Renal pelvis (tissue), 4 donors: ENCODE data around the gene LIMA1. TPM values are rescaled to one million over a fixed set of nuclear protein-coding genes. Genes with fewer than 3 reads are reported as not detected.
A peak's percentile ranks its signal among the peaks of the same experiment; 100 is the strongest.
"Not testable (repeated sequence)": the region's sequence is repeated elsewhere in the genome, so short reads cannot be mapped to it uniquely, and the experiment has no call there.

Experiments
- DNase-seq: peaks from one replicate; pipeline ENCODE4 v3.0.0-alpha.2; 2013
- polyA plus RNA-seq, 3 donors: library from polyadenylated mRNA; unstranded; fragments of 120-200 nt; gene quantifications; one replicate each; pipeline ENCODE4 v1.2.1, GENCODE V29; 2013; ENCODE audit not compliant: insufficient read length in 3 of 3

LIMA1 gene
- polyA plus RNA-seq, 3 donors: 76.7 to 84.2 (median 78.8) TPM

DNA sequence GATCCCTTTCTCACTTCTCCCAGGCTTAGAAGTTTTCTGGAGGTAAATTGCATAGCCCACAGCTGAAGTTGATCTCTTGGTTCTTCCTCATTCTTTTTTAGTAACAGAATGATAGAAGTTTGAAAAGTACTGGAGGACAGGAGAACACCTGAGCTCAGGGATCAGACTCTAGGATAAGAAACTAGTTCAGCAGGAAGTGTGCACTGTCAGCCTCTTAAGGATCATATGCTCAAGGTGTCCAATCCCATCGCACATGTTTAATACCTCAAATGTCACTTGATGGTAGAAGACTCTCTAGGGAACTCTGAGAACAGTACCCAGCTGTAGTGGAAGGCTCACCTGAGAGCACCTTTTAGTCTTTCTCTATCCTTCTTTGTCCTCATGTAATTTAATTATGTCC is 14.7 kb upstream of the LIMA1 start:
- DNase-seq: no peak

DNA sequence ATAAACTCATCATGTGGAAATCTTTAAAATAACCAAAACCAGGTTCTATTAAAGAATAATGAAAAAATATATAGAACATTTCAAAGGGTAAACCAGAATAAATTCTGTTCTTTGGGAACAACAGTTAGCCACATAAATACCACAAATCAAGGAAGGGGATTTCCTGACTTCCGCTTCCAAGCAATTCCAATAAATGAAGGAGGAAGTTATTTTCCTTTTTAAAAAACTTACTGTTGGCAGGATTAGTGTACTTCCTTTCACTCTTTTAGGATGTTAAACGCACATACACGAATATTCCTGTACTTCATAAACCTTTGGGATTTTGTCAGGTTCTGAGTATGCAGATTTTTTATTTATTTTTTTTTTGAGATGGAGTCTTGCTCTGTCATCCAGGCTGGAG is 13.7 kb upstream of the LIMA1 start:
- no peak for DNase-seq

DNA sequence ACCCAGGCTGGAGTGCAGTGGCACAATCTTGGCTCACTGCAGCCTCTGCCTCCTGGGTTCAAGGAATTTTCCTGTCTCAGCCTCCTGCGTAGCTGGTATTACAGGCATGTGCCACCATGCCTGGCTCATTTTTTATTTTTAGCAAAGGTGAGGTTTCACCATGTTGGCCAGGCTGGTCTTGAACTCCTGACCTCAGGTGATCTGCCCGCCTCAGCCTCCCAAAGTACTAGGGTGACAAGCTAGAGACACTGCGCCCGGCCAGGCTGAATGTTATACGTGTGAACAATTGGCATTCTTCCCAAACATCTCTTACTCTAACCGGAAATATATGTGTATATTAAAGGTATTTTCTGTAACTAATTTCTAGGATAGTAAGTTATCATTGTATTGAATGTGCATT is 13.2 kb upstream of the LIMA1 start:
- no peak for DNase-seq

DNA sequence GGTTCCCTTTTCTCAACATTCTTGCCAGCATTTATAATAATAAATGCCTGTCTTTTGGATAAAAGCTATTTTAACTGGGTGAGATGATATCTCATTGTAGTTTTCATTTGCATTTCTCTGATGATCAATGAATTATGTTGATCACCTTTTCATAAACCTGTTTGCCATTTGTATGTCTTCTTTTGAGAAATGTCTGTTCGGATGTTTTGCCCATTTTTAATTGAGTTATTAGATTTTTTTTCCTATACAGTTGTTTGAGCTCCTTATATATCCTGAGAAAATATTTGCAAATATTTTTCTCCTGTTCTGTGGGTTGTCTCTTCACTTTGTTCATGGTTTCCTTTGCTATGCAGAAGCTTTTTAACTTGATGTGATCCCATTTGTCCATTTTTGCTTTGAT is 8.1 kb upstream of the LIMA1 start:
- DNase-seq: no peak

GRCh38 chr12:50290692-50291091 is 7.4 kb upstream of the LIMA1 start:
- DNase-seq: not testable (repeated sequence)

- no peak for DNase-seq
These were observed 4.0 kb upstream of the LIMA1 start for GRCh38 chr12:50287271-50287670.

DNA sequence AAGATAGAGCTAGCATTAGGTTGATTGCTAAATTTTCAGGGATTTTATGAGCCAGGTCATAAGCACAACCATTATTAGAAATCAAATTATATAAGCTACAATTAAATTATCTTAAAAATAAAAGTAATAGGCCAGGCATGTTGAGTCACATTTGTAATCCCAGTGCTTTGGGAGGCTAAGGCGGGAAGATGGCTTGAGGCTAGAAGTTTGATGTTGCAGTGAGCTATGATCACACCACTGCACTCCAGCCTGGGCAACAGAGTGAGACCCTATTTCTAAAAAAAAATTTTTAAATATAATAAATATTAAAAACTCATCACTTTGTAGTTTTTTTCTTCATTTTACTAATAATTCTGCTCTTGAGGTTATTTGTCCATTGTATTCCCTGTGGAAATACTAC is 1.9 kb upstream of the LIMA1 start:
- no peak for DNase-seq

DNA sequence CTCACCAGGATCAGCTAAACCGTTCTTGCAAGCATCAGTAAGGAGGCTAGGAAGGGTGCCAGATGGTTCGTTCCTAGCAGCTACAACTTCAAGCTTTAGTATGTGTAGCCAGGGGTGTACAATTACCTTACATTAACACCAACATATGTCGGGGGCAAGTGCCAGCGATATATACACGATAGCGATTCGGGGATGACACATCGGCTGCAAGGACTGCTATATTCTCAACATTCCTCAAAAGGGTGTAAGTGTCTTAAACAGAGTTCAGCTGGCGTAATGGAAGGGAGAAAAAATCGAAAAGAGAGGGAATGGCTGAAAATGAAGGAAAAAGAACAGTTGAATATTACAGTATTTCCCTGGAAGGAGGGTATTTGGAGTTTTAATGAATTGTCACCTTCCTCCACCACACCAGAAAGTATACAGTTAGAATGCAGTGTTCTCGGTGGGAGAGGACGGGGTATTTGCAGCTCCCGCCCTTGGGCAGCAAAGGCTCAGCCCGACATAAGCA is 545 bp downstream of the LIMA1 start:
- DNase-seq: no peak

DNA sequence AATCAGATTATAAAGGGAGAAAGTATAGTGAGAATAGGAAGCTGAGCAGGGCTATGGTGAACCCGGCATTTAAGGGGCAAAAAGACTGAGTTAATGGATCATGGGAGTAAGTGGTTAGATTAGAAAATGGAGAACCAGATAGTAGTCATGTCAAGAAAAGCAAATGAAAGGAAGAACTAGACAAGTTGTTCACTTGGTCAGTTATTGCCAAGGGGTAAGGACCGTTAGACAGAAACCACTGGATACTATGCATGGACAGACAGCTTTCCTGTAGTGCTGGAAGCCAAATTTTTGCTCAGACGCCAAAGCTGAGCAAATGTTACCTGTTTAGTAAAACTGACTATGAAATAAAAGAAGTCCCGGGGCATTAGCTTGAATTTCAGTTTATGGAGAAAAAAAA is 3.8 kb downstream of the LIMA1 start:
- no peak for DNase-seq

DNA sequence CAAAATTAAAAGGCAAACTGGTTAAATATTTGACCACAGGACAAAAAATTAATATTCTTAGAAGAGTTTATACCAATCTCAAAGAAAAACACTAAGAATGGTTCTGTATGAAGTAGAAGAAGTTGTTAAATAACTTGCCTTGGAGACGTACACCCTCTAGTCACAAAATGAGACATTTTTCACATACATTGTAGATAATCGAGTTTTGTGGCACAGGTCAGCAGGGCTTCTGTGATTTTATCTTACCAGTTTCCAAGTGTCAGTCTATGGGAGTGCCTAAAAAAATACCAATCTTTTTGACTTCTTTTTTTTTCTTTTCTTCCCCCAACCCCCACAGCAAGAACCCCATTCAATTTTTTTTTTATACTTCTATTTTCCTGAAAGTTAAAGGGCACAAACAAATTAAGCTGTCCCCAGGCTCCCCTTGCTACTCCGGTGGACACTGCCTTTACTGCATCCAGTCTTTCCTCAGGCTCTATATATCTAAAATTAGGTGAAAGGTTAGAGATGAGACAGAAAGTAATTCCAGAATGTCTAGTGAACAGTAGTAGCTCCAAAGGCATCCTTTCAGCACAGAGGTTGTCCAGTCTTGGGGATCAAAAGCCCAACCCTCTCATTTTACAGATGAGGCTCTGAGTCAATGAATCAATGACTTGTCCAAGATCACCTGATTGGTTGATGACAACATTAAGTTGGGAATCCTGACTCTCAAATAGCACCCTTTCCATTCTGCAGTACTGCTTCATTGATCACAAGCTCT is 6.2 kb downstream of the LIMA1 start:
- no peak for DNase-seq

DNA sequence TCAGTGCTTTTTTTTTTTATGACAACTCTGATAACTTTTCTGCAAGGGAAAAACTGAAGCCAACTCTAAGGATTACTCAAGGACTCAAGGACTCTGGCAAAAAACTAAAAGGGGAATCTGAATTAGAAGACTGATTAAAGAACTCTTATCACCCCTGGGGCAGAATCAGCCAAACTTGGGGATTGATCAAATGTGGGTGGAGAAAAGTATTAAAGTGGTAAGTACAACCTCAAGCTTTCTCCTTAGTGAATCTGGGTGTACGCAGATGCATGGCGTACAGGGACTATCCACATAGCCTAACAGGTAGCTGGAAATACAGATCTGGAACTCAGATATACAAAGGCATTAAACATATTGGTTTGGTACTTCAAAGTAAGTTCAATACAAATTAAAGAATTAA is 7.3 kb downstream of the LIMA1 start:
- DNase-seq: no peak

DNA sequence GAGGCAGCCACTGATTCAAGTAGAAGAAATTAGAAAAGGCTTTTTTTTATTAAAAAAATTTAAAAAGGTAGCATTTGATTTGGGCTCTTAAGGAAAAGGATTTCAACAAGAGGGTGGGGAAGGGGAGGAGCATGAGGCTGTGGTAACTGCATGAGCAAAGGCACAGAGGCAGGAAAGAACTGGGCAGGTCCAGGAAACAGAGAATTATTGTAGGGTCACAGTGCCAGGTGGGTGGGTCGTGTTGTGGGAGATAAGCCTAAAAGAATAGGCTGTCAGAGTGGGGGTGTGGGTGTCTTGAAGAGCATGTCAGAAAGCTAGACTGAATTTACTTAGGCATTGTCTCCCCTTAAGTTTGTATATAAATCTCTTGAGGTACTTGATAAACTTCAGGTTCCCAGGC is 7.8 kb downstream of the LIMA1 start:
- DNase-seq: no peak

DNA sequence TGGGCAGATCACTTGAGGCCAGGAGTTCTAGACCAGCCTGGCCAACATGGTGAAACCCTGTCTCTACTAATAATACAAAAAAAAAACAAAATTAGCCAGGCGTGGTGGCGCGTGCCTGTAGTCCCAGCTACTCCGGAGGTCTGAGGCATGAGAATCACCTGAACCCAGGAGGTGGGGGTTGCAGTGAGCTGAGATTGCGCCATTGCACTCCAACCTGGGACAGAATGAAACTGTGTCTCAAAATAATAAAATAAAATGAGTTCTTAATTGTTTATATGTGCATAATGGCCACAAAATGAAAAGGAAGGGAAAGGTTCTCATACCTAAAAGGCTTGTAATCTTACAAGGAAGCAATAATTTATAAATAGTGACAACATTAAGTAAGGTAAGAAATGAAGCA is 8.2 kb downstream of the LIMA1 start:
- DNase-seq: not testable (repeated sequence)

DNA sequence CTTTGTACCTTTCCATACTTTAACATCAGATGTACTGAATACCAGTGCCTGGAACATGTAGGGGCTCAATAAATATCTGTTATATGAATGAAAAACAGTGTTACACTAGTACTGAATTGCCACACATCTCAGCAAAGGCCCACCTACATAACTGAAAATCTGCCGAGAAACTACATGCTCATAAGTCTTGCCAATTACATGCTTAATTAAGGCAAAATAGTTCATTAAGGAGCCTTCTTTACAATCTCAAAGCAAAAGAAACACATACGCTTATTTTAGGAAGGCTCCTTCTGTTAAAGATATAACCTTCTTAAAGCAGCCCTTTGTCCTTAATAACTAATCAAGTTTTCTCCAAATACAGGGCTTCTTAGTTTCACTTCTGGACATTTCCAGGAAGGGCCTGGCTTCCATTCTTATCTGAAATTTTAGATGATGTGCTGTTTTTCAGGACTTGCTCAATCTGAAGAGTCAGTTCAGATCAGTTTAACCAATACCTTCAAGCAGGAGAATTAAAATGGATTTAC is 11.5 kb downstream of the LIMA1 start:
- no peak for DNase-seq

- no peak for DNase-seq
These were observed 14.8 kb downstream of the LIMA1 start for GRCh38 chr12:50268482-50268881.

GRCh38 chr12:50265770-50266524 is 17.4 kb downstream of the LIMA1 start:
- DNase-seq: no peak

GRCh38 chr12:50263832-50264231 is 19.5 kb downstream of the LIMA1 start:
- no peak for DNase-seq

- no peak for DNase-seq
These were observed 21.7 kb downstream of the LIMA1 start for GRCh38 chr12:50261654-50262053.

DNA sequence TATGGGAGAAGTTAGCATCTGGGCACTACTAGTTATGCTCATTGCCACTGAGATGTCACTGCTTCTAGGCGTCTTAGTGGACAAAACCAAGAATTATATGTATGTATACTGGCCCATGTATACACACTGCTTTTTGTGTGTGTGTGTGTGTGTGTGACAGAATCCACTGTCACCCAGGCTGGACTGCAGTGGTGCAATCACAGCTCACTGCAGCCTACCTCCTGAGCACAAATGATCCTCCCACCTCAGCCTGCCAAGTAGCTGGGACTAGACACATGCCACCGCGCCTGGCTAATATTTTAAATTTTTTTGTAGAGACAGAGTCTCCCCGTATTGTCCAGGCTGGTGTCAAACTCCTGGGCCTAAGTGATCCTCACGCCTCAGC is 25.2 kb downstream of the LIMA1 start:
- DNase-seq: no peak

- DNase-seq: peak; percentile 12
These were observed 25.8 kb downstream of the LIMA1 start for GRCh38 chr12:50257236-50258166.

DNA sequence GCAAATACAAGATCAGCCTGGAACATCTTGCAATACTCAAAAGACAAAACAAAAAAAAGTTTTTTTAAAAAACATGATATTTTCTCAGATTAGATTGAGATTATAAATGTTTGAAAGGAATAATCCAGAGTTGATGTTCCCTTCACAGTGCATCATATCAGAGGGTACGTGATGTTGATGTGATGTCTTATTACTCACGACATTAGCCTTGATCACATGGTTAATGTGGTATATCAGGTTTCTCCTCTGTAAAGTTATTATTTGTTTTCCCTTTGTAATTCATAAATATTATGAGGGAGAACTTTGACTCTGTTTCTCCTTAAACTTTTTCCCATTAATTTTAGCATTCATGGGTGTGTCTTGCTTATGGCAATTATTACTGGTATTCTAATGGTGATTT is 26.6 kb downstream of the LIMA1 start:
- no peak for DNase-seq

GRCh38 chr12:50252977-50253602 is 30.2 kb downstream of the LIMA1 start:
- no peak for DNase-seq
